GM23248 (cell line): ENCODE data around the gene VGF.
"Not testable (repeated sequence)": the region's sequence is repeated elsewhere in the genome, so short reads cannot be mapped to it uniquely, and the experiment has no call there.

Experiments used
- EZH2 ChIP-seq: fragments of 200-600 bp; sonication (generic); IDR thresholded peaks from 2 replicates; pipeline ENCODE4 v1.6.1; 2018; ENCODE audit warnings: antibody characterized with exemption, mild to moderate bottlenecking; ENCODE audit not compliant: insufficient read depth, poor library complexity, severe bottlenecking
- EZH2phosphoT487 ChIP-seq: fragments of 200-600 bp; sonication (generic); IDR thresholded peaks from 2 replicates; pipeline ENCODE4 v1.6.1; 2018; ENCODE audit warnings: antibody characterized with exemption, moderate library complexity, mild to moderate bottlenecking, low read depth; ENCODE audit not compliant: insufficient read depth

DNA sequence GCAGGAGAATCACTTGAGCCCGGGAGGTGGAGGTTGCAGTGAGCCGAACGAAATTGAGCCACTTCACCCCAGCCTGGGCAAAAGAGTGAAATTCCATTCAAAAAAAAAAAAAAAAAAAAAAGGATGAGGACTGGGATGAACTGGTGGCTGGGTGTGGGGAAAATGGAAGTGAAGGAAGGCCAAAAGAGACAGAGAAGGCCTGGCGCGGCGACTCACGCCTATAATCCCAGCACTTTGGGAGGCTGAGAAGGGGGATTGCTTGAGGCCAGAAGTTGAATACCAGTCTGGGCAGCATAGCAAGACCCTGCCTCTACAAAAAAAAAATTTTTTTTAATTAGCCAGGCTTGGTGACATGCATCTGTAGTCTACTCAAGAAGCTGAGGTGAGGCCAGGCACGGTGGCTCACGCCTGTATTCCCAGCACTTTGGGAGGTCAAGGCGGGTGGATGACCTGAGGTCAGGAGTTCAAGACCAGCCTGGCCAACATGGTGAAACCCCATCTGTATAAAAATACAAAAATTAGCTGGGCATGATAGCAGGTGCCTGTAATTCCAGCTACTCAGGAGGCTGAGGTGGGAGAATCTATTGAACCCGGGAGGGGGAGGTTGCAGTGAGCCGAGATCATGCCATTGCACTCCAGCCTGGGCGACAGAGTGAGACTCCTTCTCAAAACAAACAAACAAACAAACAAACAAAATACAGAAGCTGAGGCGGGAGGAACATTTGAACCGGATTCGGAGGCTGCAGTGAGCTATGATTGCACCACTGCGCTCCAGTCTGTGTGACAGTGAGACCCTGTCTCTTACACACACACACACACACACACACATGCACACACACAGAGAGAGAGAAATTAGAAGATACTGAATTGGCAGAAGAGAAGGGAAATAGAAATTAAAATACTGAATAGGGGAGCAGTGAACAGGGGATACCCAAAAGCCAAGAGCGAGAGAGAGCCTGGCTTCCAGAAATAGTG is 32.5 kb downstream of the VGF start:
- TF ChIP-seq EZH2phosphoT487, EZH2: not testable (repeated sequence)
